Measurements from ENCODE around the gene CDH13.

Gene CDH13

DNA sequence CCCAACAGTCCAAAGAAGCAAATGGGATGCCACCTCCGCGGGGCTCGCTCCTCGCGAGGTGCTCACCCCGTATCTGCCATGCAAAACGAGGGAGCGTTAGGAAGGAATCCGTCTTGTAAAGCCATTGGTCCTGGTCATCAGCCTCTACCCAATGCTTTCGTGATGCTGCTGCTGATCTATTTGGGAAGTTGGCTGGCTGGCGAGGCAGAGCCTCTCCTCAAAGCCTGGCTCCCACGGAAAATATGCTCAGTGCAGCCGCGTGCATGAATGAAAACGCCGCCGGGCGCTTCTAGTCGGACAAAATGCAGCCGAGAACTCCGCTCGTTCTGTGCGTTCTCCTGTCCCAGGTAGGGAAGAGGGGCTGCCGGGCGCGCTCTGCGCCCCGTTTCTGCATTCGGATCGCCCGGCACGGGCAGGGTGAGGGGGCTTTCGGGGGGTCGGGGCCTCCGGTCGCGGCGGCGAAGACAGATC, at the start of gene CDH13:
CDH13 (plus strand) TSS at position 179 of the 471 bp plus-strand sequence.
- DNase-seq, result no peak

DNA sequence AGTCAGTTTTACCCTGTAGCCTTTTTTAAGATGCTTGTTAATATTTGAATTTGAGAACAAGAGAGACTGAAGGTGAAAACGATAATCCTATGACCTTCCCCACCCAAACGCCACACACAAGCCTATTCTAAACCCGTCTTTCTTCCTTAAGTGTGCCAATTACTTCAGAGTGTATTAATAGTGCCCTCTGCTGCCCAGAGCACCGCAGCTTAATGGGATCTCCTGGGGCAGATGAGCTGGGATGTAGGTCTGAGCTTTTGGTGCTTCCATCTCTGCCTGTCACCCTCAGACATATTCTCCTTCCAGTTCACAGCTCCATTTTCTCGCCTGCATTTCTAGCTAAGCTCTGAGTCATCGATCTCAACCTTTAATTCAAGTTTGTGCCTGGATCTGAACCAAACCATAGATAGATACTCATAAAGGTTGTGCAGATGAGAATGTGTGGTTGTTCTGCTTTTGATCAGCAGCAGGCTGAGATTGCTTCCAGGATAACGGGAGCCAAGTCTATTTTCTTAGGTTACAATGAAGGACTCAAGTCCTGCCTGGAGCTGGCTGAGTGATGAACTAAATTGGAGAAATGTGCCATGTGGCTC, 46.4 kb upstream of the CDH13 start:
- peak; percentile 33 for DNase-seq

DNA sequence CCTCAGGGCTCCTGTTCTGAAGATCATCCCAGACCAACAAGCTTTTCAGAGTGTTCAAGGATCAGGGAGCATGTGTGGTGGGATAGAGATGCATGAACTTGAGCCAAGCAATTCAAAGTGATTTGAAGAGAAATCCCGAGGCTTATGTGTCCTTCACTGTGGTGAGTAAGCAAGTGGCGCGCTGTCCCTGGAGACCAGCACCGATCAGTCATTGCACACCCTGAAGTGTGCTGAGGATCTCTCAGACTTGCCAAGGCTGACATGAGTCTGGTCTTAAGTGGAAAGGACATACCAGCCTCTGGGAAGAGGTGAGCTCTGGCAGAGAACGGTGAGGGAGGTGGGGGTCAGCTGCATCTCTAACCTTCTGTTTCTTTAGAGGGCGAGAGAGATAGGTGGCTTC, 43.8 kb upstream of the CDH13 start:
- no peak for DNase-seq

DNA sequence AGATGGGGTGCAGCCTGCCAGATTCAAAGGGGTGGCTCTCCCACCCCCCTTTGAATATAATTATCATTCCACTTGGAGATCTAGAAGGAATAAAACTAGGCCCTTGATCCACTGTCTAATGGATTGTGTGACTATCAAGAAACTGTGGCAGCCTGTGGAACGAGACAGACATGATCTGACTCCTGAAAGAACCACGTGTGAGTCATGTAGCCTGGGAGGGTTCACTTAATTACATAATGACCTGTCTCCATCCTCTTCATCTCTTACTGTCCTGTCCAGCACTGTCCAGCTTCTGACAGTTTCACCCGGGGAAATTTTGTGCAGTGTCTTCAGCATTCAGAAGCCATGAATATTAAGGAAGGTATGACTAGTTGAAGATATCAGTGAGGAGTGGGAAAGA, 43.3 kb upstream of the CDH13 start:
- DNase-seq, result no peak

DNA sequence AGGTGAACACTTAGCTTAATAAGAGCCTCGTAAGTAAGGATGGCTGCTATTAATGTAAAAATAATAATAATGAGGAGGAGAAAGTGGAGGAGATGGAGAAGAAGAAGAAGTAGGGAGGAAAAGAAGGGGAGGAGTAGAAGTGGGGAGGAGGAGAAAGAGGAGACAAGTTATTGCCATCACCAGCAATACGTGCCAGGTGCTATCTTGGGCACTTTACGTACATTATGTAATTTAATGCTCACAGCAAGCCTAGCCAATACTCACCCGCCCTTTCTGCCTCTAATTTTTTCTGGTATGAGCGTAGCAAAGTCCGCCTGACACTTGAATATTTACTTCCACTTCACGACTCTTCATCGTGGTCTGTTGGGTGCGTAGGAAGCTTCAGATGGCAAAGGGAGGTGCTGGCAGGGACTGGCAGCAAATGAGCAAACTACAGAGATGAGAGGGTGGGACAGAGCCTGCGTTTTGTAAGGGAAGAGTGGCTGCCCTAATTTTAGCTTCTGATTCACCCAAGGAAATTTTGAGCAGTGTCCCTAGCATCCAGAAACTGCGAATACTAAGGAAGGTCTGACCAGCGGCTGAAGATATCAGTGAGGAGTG, 42.1 kb upstream of the CDH13 start:
- no peak for DNase-seq

DNA sequence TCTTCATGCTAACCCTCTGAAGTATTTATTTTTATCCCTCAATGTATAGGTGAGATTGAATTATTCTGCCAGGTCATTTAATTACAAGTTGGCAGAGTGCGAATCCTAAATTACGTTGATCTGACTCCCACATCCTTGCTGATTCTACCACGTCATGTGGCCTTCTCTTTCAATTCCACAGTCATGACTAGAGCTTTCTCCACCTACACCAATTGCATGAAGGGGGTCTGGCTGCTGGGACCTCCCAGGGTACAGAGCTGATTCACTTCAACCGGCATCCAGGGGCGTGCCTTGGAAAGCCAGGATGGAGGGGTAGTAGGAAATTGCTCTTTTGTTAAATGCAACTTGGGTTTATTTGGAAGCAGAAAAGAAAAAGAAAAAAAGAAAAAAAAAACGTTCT, 41.1 kb upstream of the CDH13 start:
- DNase-seq, result no peak

DNA sequence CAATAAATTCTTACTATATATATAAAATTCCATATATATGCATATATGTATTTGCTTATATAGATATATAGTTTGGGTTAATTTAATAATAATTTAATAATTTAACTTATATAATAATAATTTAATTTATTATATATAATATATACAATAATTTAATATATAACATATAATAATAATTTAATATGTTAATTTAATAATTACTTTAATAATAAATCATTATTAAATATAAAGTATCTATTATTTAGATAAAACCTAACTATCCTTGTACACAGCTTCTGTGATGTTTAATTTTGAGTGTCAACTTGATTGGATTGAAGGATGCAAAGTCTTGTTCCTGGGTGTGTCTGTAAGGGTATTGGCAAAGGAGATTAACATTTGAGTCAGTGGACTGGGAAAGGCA, 40.6 kb upstream of the CDH13 start:
- no peak for DNase-seq

DNA sequence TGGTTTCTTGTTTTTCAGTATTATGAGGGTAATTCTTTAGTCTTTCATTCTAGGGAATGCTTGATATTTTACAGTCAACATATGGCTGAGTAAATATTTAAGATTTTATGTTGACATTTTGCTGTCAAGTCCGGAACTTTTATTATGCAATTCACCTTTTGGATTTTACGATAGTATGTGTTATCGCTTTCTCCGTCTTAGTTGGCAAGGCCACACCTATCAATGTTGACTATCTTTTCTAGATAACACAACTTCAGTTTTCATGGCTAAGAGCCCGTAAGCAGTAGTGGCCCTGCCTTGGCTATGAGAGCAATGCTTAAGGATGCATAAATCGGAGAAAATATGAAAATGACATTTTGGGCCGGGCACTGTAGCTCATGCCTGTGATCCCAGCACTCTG, 39.5 kb upstream of the CDH13 start:
- no peak for DNase-seq

DNA sequence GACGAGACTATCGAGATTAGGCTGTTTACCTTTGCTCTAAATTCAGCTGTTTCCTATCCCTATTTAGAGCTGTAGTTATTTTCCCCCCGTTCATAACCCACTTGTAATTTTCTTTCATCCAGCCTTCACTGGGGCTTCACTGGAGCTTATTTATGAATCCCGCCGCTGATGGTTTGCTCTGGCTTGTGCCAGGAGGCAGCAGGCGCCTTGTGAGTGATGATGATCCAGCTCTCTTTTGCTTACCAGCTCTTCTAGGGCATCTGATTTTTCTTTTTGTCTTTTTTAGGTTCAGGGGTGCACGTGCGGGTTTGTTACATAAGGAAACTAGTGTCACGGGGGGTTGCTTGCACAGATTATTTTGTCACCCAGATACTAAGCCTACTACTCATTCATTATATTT, 37.4 kb upstream of the CDH13 start:
- no peak for DNase-seq

DNA sequence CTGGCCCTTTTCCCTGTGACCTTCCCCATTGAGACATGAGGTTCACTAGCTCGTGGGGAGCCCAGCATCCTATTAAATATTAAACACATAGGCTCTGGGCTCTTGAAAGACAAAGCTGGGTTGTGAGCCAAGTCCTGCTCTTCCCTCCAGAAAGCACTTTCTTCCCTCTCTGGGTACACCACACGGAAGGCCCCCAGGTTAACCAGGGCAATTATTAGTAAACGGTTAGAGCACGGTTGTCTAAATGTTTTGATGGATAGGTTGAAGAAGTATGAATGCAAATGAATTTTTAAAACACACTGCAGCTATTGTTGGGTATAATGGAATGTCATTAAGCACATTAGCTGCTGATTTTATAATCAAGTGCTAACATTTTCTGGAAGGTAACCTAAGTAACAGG, 32.7 kb upstream of the CDH13 start:
- no peak for DNase-seq

DNA sequence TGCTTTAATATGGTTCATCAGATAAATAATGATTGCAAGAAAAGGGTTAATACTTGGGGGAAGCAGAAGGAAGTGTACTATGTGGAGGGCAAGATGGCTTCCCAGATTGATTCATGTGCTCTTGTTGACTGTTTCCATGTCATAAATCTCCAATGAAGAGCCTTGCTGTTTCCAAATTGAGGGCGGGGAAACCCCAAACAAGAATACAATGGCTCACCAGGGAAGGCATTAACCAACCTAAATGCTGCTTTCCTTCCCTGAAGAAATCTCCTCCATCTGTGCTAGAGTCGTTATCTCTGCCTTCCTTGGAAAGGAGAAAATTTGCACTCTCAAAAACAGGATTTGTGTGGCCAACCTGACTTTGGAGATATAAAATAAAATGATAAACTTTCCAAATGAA, 28.0 kb upstream of the CDH13 start:
- no peak for DNase-seq

DNA sequence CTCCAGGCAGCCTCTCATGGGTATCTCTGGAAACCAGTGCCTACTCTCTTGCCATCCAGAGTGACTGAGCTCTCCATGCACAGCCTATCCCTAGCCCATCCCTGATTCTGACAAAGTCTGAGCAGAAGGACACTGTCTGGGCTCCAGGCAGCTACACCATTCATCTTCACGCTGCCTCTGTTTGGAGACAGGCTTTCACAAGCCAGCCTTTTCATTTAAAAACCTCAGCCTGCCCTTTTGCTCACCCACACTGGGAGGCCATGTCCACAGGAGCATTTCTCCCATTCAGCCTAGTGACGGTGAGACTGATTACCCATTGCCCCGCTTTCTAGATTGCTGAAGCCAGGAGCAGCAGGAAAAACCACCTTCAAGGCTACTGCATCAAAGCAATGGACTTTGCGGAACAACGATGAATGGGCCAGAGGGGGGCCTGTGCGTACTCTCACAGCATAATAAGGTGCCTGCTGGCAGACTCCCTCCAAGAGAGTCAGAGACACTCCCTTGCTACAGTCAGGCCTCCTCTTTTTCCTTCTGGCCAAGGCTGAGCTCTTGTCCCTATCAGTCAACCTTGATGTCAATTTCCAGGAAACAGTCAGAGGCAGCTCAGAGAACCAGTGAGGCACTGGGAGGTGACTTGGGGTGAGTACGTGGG, 24.7 kb upstream of the CDH13 start:
- no peak for DNase-seq

DNA sequence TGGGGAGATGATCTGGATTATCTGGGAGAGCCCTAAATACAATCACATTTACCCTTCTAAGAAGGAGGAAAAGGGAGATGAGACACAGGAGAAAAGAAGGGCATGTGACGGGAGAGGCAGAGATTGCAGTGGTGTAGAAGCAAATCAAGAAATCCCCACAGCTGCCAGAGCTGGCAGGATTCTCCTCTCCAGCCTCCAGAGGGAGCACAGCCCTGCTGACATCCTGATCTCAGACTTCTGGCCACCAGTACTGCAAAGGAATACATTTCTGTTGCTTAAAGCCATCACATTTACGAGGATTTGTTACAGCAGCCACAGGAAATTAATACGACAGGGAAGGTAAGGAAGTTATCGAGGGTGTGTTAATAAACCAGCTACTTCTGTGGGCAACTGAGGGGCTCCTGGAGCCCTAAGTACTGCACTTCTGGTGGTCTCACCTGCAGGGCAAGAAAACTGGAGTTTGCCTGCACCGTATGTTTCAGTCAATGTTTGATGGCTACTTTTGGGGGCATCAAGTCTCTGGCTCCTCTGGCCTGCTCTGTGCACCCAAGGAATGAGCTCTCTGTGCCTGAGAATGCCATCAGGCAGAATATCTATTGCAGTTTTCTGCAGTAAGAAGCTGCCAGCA, 22.9 kb upstream of the CDH13 start:
- DNase-seq, result peak; percentile 15

DNA sequence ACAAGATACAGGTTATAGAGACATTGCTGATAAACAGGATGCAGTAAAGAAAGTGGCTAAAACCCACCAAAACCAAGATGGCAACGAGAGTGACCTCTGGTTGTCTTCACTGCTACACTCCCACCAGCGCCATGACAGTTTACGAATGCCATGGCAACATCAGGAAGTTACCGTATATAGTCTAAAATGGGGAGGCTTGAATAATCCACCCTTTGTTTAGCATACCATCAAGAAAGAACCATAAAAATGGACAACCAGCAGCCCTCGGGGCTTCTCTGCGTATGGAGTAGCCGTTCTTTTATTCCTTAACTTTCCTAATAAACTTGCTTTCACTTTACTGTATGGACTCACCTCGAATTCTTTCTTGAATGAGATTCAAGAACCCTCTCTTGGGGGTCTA, 21.7 kb upstream of the CDH13 start:
- DNase-seq, result no peak

DNA sequence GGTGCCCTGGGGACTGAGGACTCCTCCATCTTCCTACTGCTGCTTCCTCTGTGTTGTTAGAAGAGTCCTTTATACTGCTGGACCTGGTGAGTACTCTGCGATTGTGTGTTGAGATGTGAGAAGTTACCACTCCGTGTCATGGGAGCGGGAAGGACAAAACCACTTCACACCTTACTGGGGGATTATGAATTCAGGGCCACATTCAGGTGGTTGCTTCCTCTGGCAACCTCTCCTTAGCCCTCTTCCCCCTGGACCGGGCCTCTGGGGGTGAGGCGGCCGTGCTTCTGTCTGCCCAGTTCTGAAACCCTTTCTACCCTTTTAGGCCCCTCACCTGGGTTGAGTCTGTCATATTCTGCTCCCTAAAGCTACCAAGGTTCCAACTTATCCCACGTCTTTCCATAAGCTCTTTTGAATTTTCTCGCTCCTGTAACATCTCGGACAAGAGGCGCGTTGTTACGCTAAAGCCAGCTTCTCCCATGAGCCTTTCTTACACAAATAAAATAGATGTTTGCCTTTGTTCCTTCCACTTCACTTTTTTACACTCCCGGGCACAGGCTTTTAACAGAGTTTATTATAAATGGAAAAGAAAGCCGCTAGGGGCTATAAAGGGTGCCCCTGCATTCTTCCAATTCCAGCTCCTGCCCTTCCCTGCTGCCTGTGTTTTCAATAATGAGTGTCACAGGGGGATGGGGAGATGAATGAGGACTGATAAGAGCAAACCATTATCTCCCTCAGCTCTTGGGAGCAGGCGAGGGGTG, 20.7 kb upstream of the CDH13 start:
- DNase-seq, result no peak

DNA sequence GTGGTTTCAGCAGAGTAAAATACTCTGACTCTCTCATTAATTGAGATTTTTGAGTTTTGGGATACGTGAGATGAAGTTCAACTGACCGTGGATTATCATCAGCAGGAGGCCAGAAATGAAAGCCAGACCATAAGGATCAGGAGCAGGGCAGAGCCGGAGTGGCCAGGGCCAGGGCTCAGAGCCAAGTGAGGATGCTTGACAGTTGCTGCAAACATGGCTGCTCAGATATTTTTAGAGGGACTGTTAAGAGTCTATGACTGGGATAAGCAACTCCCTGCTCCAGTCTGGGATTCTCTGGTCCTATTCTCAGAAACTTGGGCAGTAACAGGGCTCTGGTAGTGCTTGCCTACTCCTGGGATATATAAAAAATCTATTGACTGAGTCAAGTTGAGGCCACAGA, 17.6 kb upstream of the CDH13 start:
- no peak for DNase-seq

DNA sequence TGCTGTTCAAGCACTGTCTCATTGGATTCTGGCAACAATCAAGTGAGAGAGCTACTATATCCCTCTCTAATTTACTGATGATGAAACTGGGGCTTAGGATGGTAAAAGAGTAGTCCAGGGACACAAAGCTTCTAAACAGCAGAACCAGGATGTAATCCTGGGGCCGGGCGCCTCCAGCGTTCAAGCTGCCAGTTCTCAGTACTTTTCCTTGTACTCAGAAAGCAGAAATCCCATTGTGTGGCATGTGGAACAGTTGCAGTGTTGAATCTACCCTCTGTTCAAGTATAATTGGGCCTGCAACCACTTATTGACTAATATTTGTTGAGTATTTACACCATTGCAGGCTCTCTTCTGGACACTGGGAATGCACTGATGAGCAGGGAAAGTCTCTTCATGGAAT, 14.5 kb upstream of the CDH13 start:
- DNase-seq, result no peak

DNA sequence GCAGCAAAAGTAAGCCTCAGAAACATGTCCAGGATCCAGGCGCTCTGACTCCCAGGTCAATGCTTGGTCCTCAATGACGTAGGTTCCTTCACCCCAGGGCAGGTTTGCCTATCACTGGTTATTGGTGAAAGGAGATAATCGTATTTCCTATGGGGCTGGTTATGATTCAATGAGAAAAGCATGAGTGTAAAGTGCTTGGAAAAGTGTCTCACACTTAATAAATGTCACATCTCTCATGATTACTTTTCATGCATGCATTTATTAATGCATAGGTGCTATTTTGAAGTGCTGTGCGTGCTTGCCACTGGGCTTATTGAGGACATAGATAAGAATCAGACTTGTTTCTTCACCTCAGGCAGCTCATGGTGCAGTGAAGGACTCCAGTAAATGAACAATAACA, 10.4 kb upstream of the CDH13 start:
- DNase-seq, result no peak

DNA sequence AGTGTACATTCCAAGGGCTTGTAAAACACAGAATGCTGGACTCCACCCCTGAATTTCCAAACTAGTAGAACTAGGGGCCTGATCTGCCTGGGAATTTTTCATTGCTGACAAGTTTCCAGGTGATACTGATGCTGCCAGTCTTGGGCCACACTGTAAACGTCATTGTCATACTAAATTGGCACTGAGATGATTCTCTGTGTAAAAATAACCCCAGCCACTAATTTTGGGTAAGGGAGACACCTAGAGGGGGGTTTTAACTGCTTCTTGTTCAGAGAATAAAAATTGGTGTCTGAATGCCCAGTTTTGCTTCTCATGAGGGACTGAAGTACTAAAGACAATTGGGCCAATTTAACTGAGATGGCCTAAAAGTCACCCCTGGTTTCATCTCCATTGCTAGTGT, 5.0 kb upstream of the CDH13 start:
- DNase-seq, result no peak

DNA sequence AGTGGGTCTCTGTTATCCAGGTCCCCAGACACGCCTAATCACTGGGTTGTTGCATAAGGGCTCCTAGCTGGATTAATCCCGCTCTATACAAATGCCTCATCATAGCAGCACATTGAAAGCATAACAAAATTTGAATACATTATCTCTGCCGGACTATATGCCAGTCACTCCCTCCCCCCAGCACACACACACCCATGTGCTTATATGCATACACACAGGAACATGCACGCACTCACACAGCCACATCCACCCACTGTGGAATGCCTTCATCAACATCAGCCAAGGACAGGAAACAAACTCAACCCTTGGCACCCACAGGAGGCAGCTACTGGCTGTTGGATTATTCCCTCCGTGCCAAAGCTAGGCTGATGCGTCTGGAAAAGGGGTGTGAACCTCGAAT, 3.5 kb upstream of the CDH13 start:
- no peak for DNase-seq

DNA sequence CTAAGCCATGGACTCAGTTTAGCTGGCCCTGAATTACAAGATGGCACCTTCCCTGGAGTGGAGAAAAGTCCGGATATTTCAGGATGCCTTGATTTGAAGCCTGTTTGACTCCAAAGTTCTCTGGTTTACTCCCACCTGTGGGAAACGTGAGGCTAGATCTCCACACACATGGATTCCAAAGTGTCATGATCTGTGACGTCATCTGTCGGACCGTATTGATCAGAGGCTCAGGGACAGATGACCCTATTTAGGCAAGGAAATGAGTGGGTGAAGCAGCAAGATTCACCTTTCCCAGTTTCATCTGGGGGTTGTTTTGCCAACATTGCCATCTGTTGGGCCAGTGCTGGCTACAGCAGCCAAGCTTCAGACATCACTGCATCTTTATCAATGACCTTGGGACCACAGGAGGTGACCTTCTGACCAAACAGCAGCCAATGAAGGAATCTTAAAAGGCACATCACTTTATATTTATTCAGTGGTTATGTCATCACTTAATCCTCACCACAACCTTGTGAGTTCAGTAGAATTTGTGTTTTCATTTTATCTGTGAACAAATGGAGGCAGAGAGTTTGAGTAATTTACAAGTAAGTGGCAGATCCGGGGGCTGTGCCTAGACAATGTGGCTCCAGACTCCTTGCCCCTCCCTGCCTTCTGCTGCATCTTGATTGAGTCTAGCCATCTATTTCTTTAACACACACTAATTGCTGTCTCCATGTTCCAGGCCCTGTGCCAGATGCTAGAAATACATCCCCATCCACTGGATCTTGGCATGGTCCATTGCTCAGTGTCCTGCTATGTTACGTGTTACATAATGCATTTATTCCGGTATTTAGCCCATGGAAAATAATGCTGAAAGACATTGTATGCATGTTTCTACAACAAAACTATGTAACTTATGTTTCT, 1.5 kb upstream of the CDH13 start:
- no peak for DNase-seq

DNA sequence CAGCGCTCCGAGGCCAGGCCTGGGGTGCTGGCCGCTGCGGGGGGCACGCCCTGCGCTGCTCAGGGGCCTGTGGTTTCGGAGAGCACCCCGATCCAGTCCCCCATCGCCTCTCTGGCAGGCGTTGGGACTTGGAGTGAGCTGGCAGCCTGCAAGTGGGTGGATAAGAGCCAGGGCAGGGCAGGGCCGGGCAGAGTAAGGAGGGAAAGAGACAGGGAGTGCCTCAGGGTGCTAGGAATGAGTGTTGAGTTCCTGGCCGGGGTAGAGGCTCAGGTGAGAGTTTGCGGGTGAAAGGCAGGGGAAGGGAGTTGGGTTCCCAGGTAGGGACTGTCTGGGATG, 1.3 kb downstream of the CDH13 start:
- no peak for DNase-seq

DNA sequence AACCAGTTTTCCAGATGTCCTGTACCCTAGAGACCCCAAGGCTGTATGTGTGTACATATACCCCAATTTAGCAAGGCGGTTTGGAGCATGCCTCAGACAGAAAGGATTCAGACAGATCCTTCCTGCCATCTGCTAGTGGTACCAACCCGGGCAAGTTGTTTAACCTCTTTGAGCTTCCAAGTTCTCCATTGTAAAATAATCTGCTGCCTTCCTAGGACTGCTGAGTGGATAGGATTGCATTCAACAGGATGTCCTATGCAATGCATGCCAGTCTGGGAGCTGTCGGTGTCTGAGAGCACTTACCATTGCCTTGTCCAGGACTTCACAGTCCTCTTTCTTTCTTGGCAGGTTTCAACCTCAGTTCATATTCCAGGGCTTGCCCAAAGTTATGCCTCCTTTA, 1.9 kb downstream of the CDH13 start:
- no peak for DNase-seq

All from NCI-H345 (cell line).